Measurements from ENCODE around the gene IGBP1.
A peak's percentile ranks its signal among the peaks of the same experiment; 100 is the strongest.
"Not testable (repeated sequence)": the region's sequence is repeated elsewhere in the genome, so short reads cannot be mapped to it uniquely, and the experiment has no call there.

IGBP1 gene

GRCh38 chrX:70133303-70134115, at the start of gene IGBP1:
TSS of gene IGBP1 (plus strand) at chrX:70133447. CDS start at chrX:70133948, 501 bp downstream.
- peak; percentile 80 for DNase-seq (ENCODE audit: low read depth)

DNA sequence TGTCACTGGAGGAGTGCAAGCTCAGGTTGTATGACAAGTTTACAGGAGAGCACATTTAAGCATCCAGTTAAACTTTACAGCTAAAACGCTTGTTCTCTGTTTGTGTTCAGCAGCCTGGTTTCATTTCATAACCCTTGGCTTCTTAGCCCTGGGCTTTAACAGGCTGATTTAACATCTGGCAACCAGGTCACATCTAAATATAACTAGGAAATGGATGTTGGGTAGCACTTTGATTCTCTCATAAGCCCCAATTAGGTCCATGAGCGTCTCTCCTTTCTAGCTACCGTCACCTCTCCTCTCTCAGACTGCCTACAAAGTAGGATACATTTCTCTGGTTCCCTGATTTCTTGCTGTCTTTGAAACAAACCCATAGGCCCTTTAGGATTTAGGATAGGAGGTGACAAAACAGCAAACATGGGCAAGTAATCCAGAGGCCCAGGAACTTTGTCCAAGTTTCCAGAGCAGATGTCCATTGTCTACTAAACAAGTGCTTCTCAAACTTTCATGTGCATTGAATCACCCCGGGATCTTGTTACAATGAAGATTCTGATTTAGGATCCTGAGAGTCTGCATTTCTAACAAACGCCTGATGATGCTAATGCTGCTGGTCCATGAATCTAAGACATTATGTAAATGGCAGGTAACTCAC, 48.5 kb upstream of the IGBP1 start:
- peak; percentile 2 for DNase-seq (ENCODE audit: low read depth)

- DNase-seq (ENCODE audit: low read depth), result peak; percentile 56
These were observed 45.2 kb upstream of the IGBP1 start for GRCh38 chrX:70087857-70088630.

GRCh38 chrX:70088751-70089150, 44.5 kb upstream of the IGBP1 start:
- DNase-seq (ENCODE audit: low read depth), result no peak

- DNase-seq (ENCODE audit: low read depth), result no peak
These were observed 43.5 kb upstream of the IGBP1 start for GRCh38 chrX:70089604-70090297.

GRCh38 chrX:70092247-70092646, 41.0 kb upstream of the IGBP1 start:
- DNase-seq (ENCODE audit: low read depth), result no peak

- DNase-seq (ENCODE audit: low read depth), result no peak
These were observed 37.2 kb upstream of the IGBP1 start for GRCh38 chrX:70096052-70096451.

DNA sequence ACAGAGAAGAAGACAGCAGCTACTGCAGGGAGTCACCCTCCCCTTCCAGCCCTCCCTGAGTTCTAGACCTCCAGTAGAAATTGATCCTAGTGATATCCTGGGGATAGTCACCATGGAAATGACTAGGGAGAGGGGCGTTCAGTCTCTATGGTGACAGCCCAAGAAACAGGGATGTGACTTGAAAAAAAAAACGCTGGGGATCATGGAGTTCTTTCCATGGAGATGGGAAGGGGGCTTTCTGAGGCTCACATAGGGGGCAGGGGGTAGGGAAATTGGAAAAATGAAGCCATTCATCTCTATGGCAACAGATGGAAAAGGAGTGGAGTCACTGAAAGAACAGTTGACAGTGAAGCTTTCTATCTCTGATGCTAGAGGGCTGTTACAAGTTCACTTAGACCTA, 28.0 kb upstream of the IGBP1 start:
- no peak for DNase-seq (ENCODE audit: low read depth)

DNA sequence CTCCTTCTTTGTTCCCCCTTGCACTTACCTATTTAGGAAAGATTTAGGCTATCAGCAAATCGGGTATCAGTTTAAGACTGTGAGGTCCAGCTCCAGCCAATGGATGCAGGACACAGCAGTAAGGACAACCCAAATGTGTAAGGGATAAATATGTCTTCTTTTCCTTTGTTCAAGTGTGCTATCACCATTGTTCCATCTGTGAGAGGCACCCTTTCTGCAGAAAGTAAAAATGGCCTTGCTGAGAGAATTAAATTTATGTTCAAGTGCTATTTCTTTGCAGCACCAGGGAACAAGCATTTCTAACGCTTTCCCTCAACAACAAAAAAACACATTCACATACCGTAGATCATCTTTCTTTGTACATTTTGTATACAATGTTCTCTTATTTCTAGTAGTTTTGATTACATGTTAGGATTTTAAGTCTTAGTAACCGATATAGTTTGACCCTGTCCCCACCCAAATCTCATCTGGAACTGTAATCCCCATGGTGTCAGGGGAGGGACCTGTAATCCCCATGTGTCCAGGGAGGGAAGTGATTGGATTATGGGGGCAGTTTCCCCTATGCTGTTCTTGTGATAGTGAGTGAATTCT, 21.7 kb upstream of the IGBP1 start:
- DNase-seq (ENCODE audit: low read depth), result not testable (repeated sequence)

GRCh38 chrX:70117738-70118137, 15.5 kb upstream of the IGBP1 start:
- no peak for DNase-seq (ENCODE audit: low read depth)

DNA sequence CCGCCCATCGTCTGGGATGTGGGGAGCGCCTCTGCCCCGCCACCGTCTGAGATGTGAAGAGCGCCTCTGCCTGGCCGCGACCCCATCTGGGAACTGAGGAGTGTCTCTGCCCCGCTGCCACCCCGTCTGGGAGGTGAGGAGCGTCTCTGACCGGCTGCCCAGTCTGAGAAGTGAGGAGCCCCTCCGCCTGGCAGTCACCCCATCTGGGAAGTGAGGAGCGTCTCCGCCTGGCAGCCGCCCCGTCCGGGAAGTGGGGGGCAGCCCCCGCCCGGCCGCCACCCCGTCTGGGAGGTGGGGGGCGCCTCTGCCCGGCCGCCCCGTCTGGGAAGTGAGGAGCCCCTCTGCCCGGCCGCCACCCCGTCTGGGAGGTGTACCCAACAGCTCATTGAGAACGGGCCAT, 10.2 kb upstream of the IGBP1 start:
- DNase-seq (ENCODE audit: low read depth), result not testable (repeated sequence)

GRCh38 chrX:70124678-70125077, 8.6 kb upstream of the IGBP1 start:
- DNase-seq (ENCODE audit: low read depth), result no peak

DNA sequence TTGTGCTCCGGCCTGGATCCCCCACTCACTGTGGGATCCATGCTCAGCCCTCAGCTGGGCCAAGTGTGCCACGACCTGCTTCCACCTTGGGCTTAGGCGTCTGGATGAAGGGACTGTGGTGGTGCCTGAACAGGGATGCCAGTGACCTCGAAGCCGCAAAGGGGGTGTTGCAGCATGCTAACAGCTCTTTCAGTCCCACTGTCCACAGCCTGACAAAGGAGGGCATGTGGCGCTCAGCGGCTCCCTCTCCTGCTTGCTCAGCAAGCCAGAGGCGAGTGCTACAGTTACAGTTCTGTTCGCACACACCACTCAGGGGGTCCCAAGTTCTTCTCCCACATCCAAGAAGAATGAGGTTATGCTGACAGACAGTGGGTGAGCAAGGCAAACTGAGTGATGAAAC, 5.2 kb upstream of the IGBP1 start:
- DNase-seq (ENCODE audit: low read depth), result no peak

- DNase-seq (ENCODE audit: low read depth), result no peak
These were observed 3.4 kb upstream of the IGBP1 start for GRCh38 chrX:70129816-70130215.

- no peak for DNase-seq (ENCODE audit: low read depth)
These were observed 1.0 kb upstream of the IGBP1 start for GRCh38 chrX:70132224-70132623.

GRCh38 chrX:70132877-70133302, 357 bp upstream of the IGBP1 start:
- no peak for DNase-seq (ENCODE audit: low read depth)

GRCh38 chrX:70134116-70134477, 850 bp downstream of the IGBP1 start:
- peak; percentile 6 for DNase-seq (ENCODE audit: low read depth)

GRCh38 chrX:70138622-70139021, 5.4 kb downstream of the IGBP1 start:
- no peak for DNase-seq (ENCODE audit: low read depth)

GRCh38 chrX:70139736-70140135, 6.5 kb downstream of the IGBP1 start:
- DNase-seq (ENCODE audit: low read depth), result no peak

GRCh38 chrX:70141373-70141772, 8.1 kb downstream of the IGBP1 start:
- no peak for DNase-seq (ENCODE audit: low read depth)
